BE2C (cell line): ENCODE data around the gene CNGA1.

ENCODE experiments used
- DNase-seq: peaks from one replicate; pipeline ENCODE4 v3.0.0-alpha.2; 2020
- H3K27me3 ChIP-seq: fragments of 250-450 bp; sonication (Bioruptor Pico); 2 replicates; pipeline ENCODE4 v1.5.1; 2020; ENCODE audit warnings: mild to moderate bottlenecking
- H3K36me3 ChIP-seq: fragments of 250-450 bp; sonication (Bioruptor Pico); 2 replicates; pipeline ENCODE4 v1.5.1; 2020; ENCODE audit warnings: mild to moderate bottlenecking
- H3K4me1 ChIP-seq: fragments of 250-450 bp; sonication (Bioruptor Pico); 2 replicates; pipeline ENCODE4 v1.5.1; 2020
- H3K4me3 ChIP-seq: 2 replicates; pipeline ENCODE4 v1.5.1; 2011; ENCODE audit warnings: low read depth, low read length
- H3K9me3 ChIP-seq: fragments of 250-450 bp; sonication (Bioruptor Pico); 2 replicates; pipeline ENCODE4 v1.5.1; 2020
- TF ChIP-seq, protein P1 (sequence below): IDR thresholded peaks from 2 replicates; pipeline ENCODE4 v1.5.1; 2012; ENCODE audit warnings: mild to moderate bottlenecking, low read depth, low read length

CNGA1 gene

DNA sequence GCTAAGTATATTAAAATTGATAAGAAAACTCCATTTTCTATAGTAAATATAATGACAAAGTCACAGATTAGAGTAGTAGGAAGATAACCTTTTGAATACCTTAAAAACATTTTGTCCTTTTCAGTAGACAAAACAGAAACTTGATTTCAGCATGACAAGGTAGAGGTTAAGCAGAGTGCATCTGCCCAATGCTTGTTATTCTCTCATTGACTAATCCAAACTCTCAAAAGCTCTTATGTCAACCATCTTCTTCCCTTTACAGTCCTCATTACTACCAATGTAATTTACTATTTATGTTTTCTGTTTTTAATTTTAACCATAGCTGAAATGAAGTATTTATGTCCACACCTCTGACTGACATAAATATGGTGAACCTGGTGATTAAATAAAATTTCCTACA lies 11.2 kb upstream of the CNGA1 start:
- H3K27me3 ChIP-seq, result peaks cover 14% of the 10 kb centered on the region
- H3K36me3 ChIP-seq, result no peaks in the 10 kb centered on the region
- H3K4me1 ChIP-seq, result no peaks in the 10 kb centered on the region
- TF ChIP-seq, protein P1, sequence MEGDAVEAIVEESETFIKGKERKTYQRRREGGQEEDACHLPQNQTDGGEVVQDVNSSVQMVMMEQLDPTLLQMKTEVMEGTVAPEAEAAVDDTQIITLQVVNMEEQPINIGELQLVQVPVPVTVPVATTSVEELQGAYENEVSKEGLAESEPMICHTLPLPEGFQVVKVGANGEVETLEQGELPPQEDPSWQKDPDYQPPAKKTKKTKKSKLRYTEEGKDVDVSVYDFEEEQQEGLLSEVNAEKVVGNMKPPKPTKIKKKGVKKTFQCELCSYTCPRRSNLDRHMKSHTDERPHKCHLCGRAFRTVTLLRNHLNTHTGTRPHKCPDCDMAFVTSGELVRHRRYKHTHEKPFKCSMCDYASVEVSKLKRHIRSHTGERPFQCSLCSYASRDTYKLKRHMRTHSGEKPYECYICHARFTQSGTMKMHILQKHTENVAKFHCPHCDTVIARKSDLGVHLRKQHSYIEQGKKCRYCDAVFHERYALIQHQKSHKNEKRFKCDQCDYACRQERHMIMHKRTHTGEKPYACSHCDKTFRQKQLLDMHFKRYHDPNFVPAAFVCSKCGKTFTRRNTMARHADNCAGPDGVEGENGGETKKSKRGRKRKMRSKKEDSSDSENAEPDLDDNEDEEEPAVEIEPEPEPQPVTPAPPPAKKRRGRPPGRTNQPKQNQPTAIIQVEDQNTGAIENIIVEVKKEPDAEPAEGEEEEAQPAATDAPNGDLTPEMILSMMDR, result no peak
- H3K4me3 ChIP-seq, result no peak overlapping the region
- DNase-seq, result no peak
- no peaks in the 10 kb centered on the region for H3K9me3 ChIP-seq

DNA sequence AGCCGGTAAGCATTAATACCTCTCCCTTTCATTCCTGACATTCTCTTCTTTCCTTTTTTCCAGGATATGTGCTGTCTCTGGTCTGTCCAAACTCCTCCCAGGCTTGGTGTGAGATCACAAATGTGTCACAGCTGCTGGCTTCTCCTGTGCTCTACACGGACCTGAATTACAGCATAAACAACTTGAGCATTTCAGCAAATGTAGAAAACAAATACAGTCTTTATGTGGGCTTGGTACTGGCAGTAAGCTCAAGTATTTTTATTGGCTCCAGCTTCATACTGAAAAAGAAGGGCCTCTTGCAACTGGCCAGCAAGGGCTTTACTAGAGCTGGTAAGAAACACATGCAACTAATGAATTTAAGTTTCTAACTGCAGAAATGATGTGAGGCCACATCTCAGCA lies 8.5 kb upstream of the CNGA1 start:
- no peaks in the 10 kb centered on the region for H3K4me1 ChIP-seq
- TF ChIP-seq, protein P1, result no peak
- DNase-seq, result no peak
- H3K36me3 ChIP-seq, result no peaks in the 10 kb centered on the region
- H3K4me3 ChIP-seq, result no peak overlapping the region
- H3K9me3 ChIP-seq, result no peaks in the 10 kb centered on the region
- H3K27me3 ChIP-seq, result peaks cover 14% of the 10 kb centered on the region

DNA sequence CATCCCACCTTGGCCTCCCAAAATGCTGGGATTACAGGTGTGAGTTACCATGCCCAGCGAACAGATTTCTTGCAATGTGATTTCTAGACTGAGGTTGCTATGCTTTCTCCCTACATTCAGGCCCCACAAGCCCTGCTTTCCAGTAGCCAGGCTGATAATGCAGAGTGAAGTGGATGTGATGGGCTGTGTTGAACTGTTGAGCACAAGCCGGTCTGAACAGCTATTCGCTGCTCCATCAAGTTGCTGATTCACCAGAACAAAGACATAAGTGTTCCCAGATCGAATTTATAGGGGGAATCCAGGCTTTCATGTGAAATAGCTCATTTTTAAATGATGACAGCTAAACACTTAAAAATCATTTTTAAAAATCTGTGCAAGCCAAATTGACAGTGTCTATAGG lies 8.0 kb upstream of the CNGA1 start:
- Histone ChIP-seq H3K36me3 (no peaks in the 10 kb centered on the region), H3K4me1 (no peaks in the 10 kb centered on the region), H3K27me3 (peaks cover 14% of the 10 kb centered on the region), H3K4me3 (no peak overlapping the region), H3K9me3 (no peaks in the 10 kb centered on the region)
- no peak for DNase-seq
- TF ChIP-seq, protein P1, result no peak

DNA sequence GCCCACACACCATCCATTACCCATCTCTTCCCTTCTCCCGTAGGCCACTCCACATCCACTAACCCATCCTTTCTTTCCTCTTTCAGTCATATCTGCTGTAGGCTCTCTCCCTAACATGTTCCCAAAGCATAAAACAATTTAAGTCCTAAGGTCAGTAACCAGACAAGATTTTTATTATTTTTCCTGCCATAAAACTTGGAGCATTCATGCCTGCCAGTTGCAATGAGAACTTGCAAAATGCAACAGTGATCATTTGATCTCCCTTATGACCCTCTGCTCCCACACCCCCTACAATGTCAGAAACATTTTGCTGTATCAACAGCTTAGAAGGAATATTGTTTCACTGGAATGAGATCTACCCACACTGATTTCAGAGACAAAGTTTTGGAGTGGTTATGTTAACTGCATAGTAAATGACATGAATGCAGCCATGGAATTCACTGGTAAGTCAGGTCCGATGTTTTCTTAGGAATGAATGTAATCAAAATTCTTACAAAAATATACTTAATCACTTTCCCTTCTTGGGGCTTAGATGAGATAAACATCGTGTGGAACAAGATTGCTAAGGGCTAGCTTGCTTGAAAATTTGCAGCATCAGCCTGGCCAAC lies 5.8 kb upstream of the CNGA1 start:
- no peak for DNase-seq
- no peaks in the 10 kb centered on the region for H3K36me3 ChIP-seq
- TF ChIP-seq, protein P1, result no peak

DNA sequence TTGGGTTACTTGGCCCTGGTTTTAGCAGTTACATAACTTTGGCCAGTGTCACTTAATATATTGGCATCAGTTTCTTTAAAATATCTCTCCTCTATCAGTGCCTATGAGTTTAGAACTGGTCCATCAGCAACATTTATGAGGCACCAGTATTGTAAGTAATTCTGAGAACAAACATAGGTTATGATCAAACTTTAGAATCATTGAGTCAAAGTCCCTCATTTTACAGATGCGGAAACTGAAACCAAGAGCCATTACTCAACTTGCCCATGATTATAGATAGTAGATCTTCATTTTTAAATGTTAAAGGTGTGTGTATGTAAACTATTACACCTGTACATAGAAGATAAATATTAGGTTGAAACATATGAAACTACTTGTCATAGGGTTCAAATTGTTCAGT lies 4.6 kb upstream of the CNGA1 start:
- DNase-seq, result no peak
- peaks cover 37% of the 10 kb centered on the region for H3K27me3 ChIP-seq
- H3K9me3 ChIP-seq, result no peaks in the 10 kb centered on the region
- no peaks in the 10 kb centered on the region for H3K36me3 ChIP-seq
- no peaks in the 10 kb centered on the region for H3K4me1 ChIP-seq
- no peak overlapping the region for H3K4me3 ChIP-seq
- TF ChIP-seq, protein P1, result no peak

More for the DNA sequence above, 5.8 kb upstream of the CNGA1 start:
- Histone ChIP-seq H3K27me3 (peaks cover 30% of the 10 kb centered on the region), H3K9me3 (no peaks in the 10 kb centered on the region), H3K4me3 (no peak overlapping the region), H3K4me1 (no peaks in the 10 kb centered on the region)

DNA sequence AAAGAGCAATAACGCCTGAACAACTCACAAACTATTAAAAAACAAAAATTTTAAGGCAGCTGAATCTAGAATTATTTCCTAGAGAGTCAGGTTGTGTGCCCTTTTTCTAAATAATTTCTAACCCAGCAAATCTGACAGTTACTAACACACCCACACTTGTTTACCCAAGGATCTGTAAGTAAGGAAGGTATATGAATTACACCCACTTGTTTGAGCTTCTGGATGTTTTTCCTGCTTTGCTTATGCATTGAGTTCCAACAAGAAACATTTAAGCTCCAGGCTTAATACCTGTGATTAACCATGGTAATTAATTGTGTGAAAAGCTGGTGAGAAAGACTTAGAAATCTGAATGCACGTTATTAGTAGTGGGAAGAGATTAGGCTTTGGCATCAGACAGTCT lies 1.6 kb upstream of the CNGA1 start:
- no peak for DNase-seq
- Histone ChIP-seq H3K27me3 (peaks cover 24% of the 10 kb centered on the region), H3K4me3 (no peak overlapping the region), H3K36me3 (no peaks in the 10 kb centered on the region), H3K9me3 (no peaks in the 10 kb centered on the region), H3K4me1 (no peaks in the 10 kb centered on the region)
- TF ChIP-seq, protein P1, result no peak
